ENCODE data around the gene H6PD. TPM values are rescaled to one million over a fixed set of nuclear protein-coding genes. Genes with fewer than 3 reads are reported as not detected.

The H6PD gene
- total and polyA plus RNA-seq, 8 donors = 3.2 to 54.3 (median 22.7) TPM

- H3K36me3 ChIP-seq = peaks cover 0 to 15% (median 9%) of the 10 kb centered on the region in 4 donors
- peak in 1 of 3 donors; percentile 47 for TF ChIP-seq POLR2AphosphoS5 (IDR thresholded peaks at IDR 0.05)
- no peak for TF ChIP-seq EP300 (IDR thresholded peaks at IDR 0.05)
- no peak for TF ChIP-seq POLR2A (IDR thresholded peaks at IDR 0.05)
- TF ChIP-seq CTCF (IDR thresholded peaks at IDR 0.05) = no peak
- H3K27ac ChIP-seq = peak overlapping the region in 1 of 5 donors; percentile 21
- 37 to 58% (median 41%) methylated on average over 6 to 12 of the region's 12 CpGs for WGBS, 5 donors
- no peak overlapping the region for H3K4me3 ChIP-seq
- intact Hi-C loops (cut with DNase I; ENCODE audit: low total_unique reads) = no loop called here
- peaks cover 2 to 41% (median 11%) of the 10 kb centered on the region in 4 donors for H3K4me1 ChIP-seq
- peak; percentile 53 to 63 for DNase-seq
- no peaks in the 10 kb centered on the region for H3K27me3 ChIP-seq
- H3K9me3 ChIP-seq = no peaks in the 10 kb centered on the region
These were observed 41.0 kb downstream of the H6PD start for GRCh38 chr1:9275567-9276034.

GRCh38 chr1:9278116-9278515, 43.5 kb downstream of the H6PD start:
- intact Hi-C loops (cut with DNase I; ENCODE audit: low total_unique reads) = no loop called here
- no peak for DNase-seq
- Histone ChIP-seq H3K27me3 (peaks cover 0 to 9% (median 8%) of the 10 kb centered on the region in 3 donors), H3K4me3 (no peak overlapping the region), H3K27ac (no peak overlapping the region), H3K36me3 (no peaks in the 10 kb centered on the region), H3K4me1 (peaks cover 8 to 56% (median 20%) of the 10 kb centered on the region in 4 donors), H3K9me3 (no peaks in the 10 kb centered on the region)
- no peak for TF ChIP-seq CTCF (IDR thresholded peaks at IDR 0.05)
- TF ChIP-seq POLR2AphosphoS5 (IDR thresholded peaks at IDR 0.05) = no peak
- no peak for TF ChIP-seq EP300 (IDR thresholded peaks at IDR 0.05)
- TF ChIP-seq POLR2A (IDR thresholded peaks at IDR 0.05) = no peak
- 71 to 94% (median 84%) methylated on average over 5 of the region's 5 CpGs for WGBS, 5 donors

GRCh38 chr1:9278585-9279153, 44.1 kb downstream of the H6PD start:
- no peak overlapping the region for H3K4me3 ChIP-seq
- intact Hi-C loops (cut with DNase I; ENCODE audit: low total_unique reads) = no loop called here
- WGBS, 5 donors = 71 to 79% (median 74%) methylated on average over 8 to 10 of the region's 10 CpGs
- peaks cover 0 to 2% (median 0%) of the 10 kb centered on the region in 4 donors for H3K9me3 ChIP-seq
- H3K27me3 ChIP-seq = peaks cover 0 to 9% (median 8%) of the 10 kb centered on the region in 3 donors
- H3K36me3 ChIP-seq = no peaks in the 10 kb centered on the region
- DNase-seq = no peak
- H3K4me1 ChIP-seq = peaks cover 8 to 56% (median 20%) of the 10 kb centered on the region in 4 donors
- TF ChIP-seq CTCF (IDR thresholded peaks at IDR 0.05) = no peak
- H3K27ac ChIP-seq = no peak overlapping the region

GRCh38 chr1:9279172-9279840, 44.7 kb downstream of the H6PD start:
- TF ChIP-seq POLR2A (IDR thresholded peaks at IDR 0.05) = no peak
- TF ChIP-seq POLR2AphosphoS5 (IDR thresholded peaks at IDR 0.05) = no peak
- TF ChIP-seq CTCF (IDR thresholded peaks at IDR 0.05) = no peak
- TF ChIP-seq EP300 (IDR thresholded peaks at IDR 0.05) = no peak
- 60 to 68% (median 67%) methylated on average over 22 to 23 of the region's 23 CpGs for WGBS, 5 donors
- DNase-seq = peak in 1 of 2 donors; percentile 78

More at GRCh38 chr1:9279172-9279840, 44.7 kb downstream of the H6PD start:
- H3K27me3 ChIP-seq = peaks cover 0 to 9% (median 8%) of the 10 kb centered on the region in 3 donors
- peaks cover 0 to 4% (median 0%) of the 10 kb centered on the region in 4 donors for H3K9me3 ChIP-seq
- H3K27ac ChIP-seq = no peak overlapping the region
- H3K4me3 ChIP-seq = no peak overlapping the region
- no peaks in the 10 kb centered on the region for H3K36me3 ChIP-seq
- intact Hi-C loops (cut with DNase I; ENCODE audit: low total_unique reads) = no loop called here
- peaks cover 8 to 56% (median 20%) of the 10 kb centered on the region in 4 donors for H3K4me1 ChIP-seq

Measured in stomach (tissue), 9 donors.